Testis (tissue), 3 donors: ENCODE measurements around the gene OBSCN. TPM values are rescaled to one million over a fixed set of nuclear protein-coding genes. Genes with fewer than 3 reads are reported as not detected.

Source experiments
- DNase-seq: peaks from one replicate; pipeline ENCODE4 v3.0.0-alpha.2; 2019
- H3K27ac ChIP-seq, 2 donors: fragments of 200-600 bp; sonication (generic); one replicate each; pipeline ENCODE4 v1.5.1; 2019
- H3K27me3 ChIP-seq: fragments of 200-600 bp; sonication (generic); one replicate; pipeline ENCODE4 v1.5.1; 2019
- H3K36me3 ChIP-seq: fragments of 200-600 bp; sonication (generic); one replicate; pipeline ENCODE4 v1.5.1; 2017; ENCODE audit warnings: low read depth; ENCODE audit errors: missing control alignments
- H3K4me1 ChIP-seq: fragments of 200-600 bp; sonication (generic); one replicate; pipeline ENCODE4 v1.5.1; 2019
- H3K4me3 ChIP-seq, 2 donors: fragments of 200-600 bp; sonication (generic); one replicate each; pipeline ENCODE4 v1.5.1; 2017 to 2019
- H3K9me3 ChIP-seq: fragments of 200-600 bp; sonication (generic); one replicate; pipeline ENCODE4 v1.5.1; 2017
- CTCF ChIP-seq, 3 experiments: fragments of 450-650 bp in 2 of 3; fragments of 200-600 bp in 1 of 3; sonication (generic) in 1 of 3; IDR thresholded peaks; one replicate each; pipeline ENCODE4 v1.5.1; 2016 to 2019; ENCODE audit warnings: antibody characterized with exemption in 3 of 3, mild to moderate bottlenecking in 2 of 3, moderate library complexity in 1 of 3
- POLR2A ChIP-seq: fragments of 450-650 bp; IDR thresholded peaks from one replicate; pipeline ENCODE4 v1.6.1; 2017; ENCODE audit warnings: antibody characterized with exemption, mild to moderate bottlenecking, moderate library complexity
- WGBS, 2 donors: methylation state at CpG; one replicate each; pipeline ENCODE4 v1.1.5; 2018; 5-methylcytosine and 5-hydroxymethylcytosine counted together
- intact Hi-C: fragments of 100-400 bp; cut with DNase I; formaldehyde crosslinking; loops from one replicate; pipeline ENCODE4 v1.15.1; 2023; ENCODE audit warnings: low total_unique reads
- polyA plus RNA-seq: library from polyadenylated mRNA; stranded (reverse); fragments of 350-450 nt; fragmentation: Illumina TruSeq; extraction: RNeasy Lipid Tissue Mini Kit (QIAGEN cat#74804); gene quantifications from one replicate; pipeline ENCODE4 v1.2.3, GENCODE V29; 2014; ENCODE audit warnings: low read depth, low replicate concordance; ENCODE audit not compliant: insufficient read depth
- total RNA-seq, 2 donors: library from RNA; depleted of rRNA; stranded (reverse); fragments of >200 nt; gene quantifications; one replicate each; pipeline ENCODE4 v1.2.3, GENCODE V29; 2016

OBSCN gene
- total and polyA plus RNA-seq, 3 donors from 2014 or later = 8.3 to 30.0 (median 28.6) TPM

GRCh38 chr1:228368801-228369607 lies 161.2 kb downstream of the OBSCN start:
- no peak for TF ChIP-seq POLR2A
- TF ChIP-seq CTCF (IDR thresholded peaks at IDR 0.05) = no peak
- DNase-seq = peak; percentile 55

GRCh38 chr1:228369608-228370438 lies 162.0 kb downstream of the OBSCN start:
- 90 to 94% methylated on average over 1 to 18 of the region's 18 CpGs for WGBS, 2 donors
- Histone ChIP-seq H3K4me1 (peaks cover 31% of the 10 kb centered on the region), H3K36me3 (no peaks in the 10 kb centered on the region), H3K27ac (no peak overlapping the region), H3K9me3 (no peaks in the 10 kb centered on the region), H3K27me3 (no peaks in the 10 kb centered on the region), H3K4me3 (no peak overlapping the region)
- DNase-seq = no peak
- intact Hi-C loops = no loop called here
- TF ChIP-seq POLR2A (no peak), CTCF (IDR thresholded peaks at IDR 0.05) (no peak)

More at GRCh38 chr1:228368801-228369607, 161.2 kb downstream of the OBSCN start:
- intact Hi-C loops = no loop called here
- Histone ChIP-seq H3K9me3 (no peaks in the 10 kb centered on the region), H3K4me3 (no peak overlapping the region), H3K4me1 (peaks cover 26% of the 10 kb centered on the region), H3K27ac (no peak overlapping the region), H3K27me3 (no peaks in the 10 kb centered on the region), H3K36me3 (no peaks in the 10 kb centered on the region)
- 62 to 88% methylated on average over 7 to 15 of the region's 15 CpGs for WGBS, 2 donors

GRCh38 chr1:228370439-228370940 lies 162.6 kb downstream of the OBSCN start:
- H3K27me3 ChIP-seq = no peaks in the 10 kb centered on the region
- 95 to 100% methylated on average over 1 to 10 of the region's 10 CpGs for WGBS, 2 donors

More at GRCh38 chr1:228370439-228370940, 162.6 kb downstream of the OBSCN start:
- TF ChIP-seq POLR2A = no peak
- TF ChIP-seq CTCF (IDR thresholded peaks at IDR 0.05) = no peak
- no peak overlapping the region for H3K27ac ChIP-seq
- H3K4me3 ChIP-seq = no peak overlapping the region
- intact Hi-C loops = no loop called here
- no peak for DNase-seq
- H3K36me3 ChIP-seq = no peaks in the 10 kb centered on the region
- H3K9me3 ChIP-seq = no peaks in the 10 kb centered on the region
- H3K4me1 ChIP-seq = peaks cover 36% of the 10 kb centered on the region
